H9 (cell line): Measurements from ENCODE around the gene CSTPP1. TPM values are rescaled to one million over a fixed set of nuclear protein-coding genes. Genes with fewer than 3 reads are reported as not detected.

Experiments
- DNase-seq: peaks from one replicate; pipeline ENCODE4 v3.0.0-alpha.2; 2017
- H2AFZ ChIP-seq: one replicate; pipeline ENCODE4 v1.6.1; 2013; ENCODE audit warnings: mild to moderate bottlenecking, low read length, control low read depth, moderate library complexity
- H2AK5ac ChIP-seq: 2 replicates; pipeline ENCODE4 v1.6.1; 2013; ENCODE audit warnings: low read length, control low read depth, mixed read lengths; ENCODE audit not compliant: insufficient read length
- H2BK120ac ChIP-seq: one replicate; pipeline ENCODE4 v1.6.1; 2013; ENCODE audit warnings: low read depth, mild to moderate bottlenecking, low read length, control low read depth, inconsistent platforms; ENCODE audit not compliant: poor library complexity, severe bottlenecking
- H2BK12ac ChIP-seq: 2 replicates; pipeline ENCODE4 v1.6.1; 2013; ENCODE audit warnings: low read length, control low read depth, mixed read lengths, low read depth; ENCODE audit not compliant: insufficient read length
- H2BK15ac ChIP-seq: 2 replicates; pipeline ENCODE4 v1.6.1; 2013; ENCODE audit warnings: low read depth, low read length, control low read depth
- H2BK20ac ChIP-seq: one replicate; pipeline ENCODE4 v1.6.1; 2013; ENCODE audit warnings: low read depth, mild to moderate bottlenecking, low read length, control low read depth, inconsistent platforms; ENCODE audit not compliant: poor library complexity, severe bottlenecking
- H2BK5ac ChIP-seq: 2 replicates; pipeline ENCODE4 v1.6.1; 2013; ENCODE audit warnings: low read length, control low read depth, mixed read lengths; ENCODE audit not compliant: insufficient read length
- H3K14ac ChIP-seq: 2 replicates; pipeline ENCODE4 v1.6.1; 2013; ENCODE audit warnings: low read length, control low read depth; ENCODE audit not compliant: insufficient read depth
- H3K18ac ChIP-seq: 2 replicates; pipeline ENCODE4 v1.6.1; 2013; ENCODE audit warnings: low read depth, mild to moderate bottlenecking, mixed read lengths, low read length, control low read depth; ENCODE audit not compliant: insufficient read length
- H3K23ac ChIP-seq: 2 replicates; pipeline ENCODE4 v1.6.1; 2013; ENCODE audit warnings: low read length, control low read depth, mixed read lengths, low read depth; ENCODE audit not compliant: insufficient read length
- H3K23me2 ChIP-seq: 2 replicates; pipeline ENCODE4 v1.6.1; 2013; ENCODE audit warnings: low read depth, mild to moderate bottlenecking, mixed read lengths, low read length, control low read depth; ENCODE audit not compliant: insufficient read length, poor library complexity, severe bottlenecking
- H3K27ac ChIP-seq: 2 replicates; pipeline ENCODE4 v1.5.1; 2013; ENCODE audit warnings: low read length, control low read depth, mixed read lengths, low read depth; ENCODE audit not compliant: insufficient read length
- H3K27me3 ChIP-seq: 2 replicates; pipeline ENCODE4 v1.6.1; 2013; ENCODE audit warnings: low read length, control low read depth, inconsistent platforms; ENCODE audit not compliant: insufficient read depth
- H3K4ac ChIP-seq: 2 replicates; pipeline ENCODE4 v1.6.1; 2013; ENCODE audit warnings: low read depth, mild to moderate bottlenecking, control low read depth, inconsistent platforms, low read length, moderate library complexity
- H3K4me1 ChIP-seq: 2 replicates; pipeline ENCODE4 v1.6.1; 2013; ENCODE audit warnings: low read length, control low read depth, inconsistent platforms; ENCODE audit not compliant: insufficient read depth
- H3K4me2 ChIP-seq: 2 replicates; pipeline ENCODE4 v1.6.1; 2013; ENCODE audit warnings: low read length, control low read depth, mixed read lengths; ENCODE audit not compliant: insufficient read length, insufficient read depth
- H3K56ac ChIP-seq: 2 replicates; pipeline ENCODE4 v1.6.1; 2013; ENCODE audit warnings: low read depth, mild to moderate bottlenecking, mixed read lengths, low read length, control low read depth; ENCODE audit not compliant: insufficient read length
- H3K79me1 ChIP-seq: 2 replicates; pipeline ENCODE4 v1.6.1; 2013; ENCODE audit warnings: low read depth, mild to moderate bottlenecking, moderate library complexity, low read length, control low read depth, inconsistent platforms; ENCODE audit not compliant: insufficient read depth, poor library complexity, severe bottlenecking
- H3K79me2 ChIP-seq: 2 replicates; pipeline ENCODE4 v1.6.1; 2013; ENCODE audit warnings: low read length, control low read depth, inconsistent platforms; ENCODE audit not compliant: insufficient read depth
- H3K9ac ChIP-seq: 2 replicates; pipeline ENCODE4 v1.6.1; 2013; ENCODE audit warnings: low read length, control low read depth, mixed read lengths; ENCODE audit not compliant: insufficient read length; ENCODE audit errors: extremely low read depth
- H3K9me3 ChIP-seq: one replicate; pipeline ENCODE4 v1.6.1; 2013; ENCODE audit warnings: low read depth, low read length, inconsistent platforms; ENCODE audit not compliant: control insufficient read depth
- H3T11ph ChIP-seq: one replicate; pipeline ENCODE4 v1.6.1; 2013; ENCODE audit warnings: mild to moderate bottlenecking, low read length, control low read depth, inconsistent platforms
- H4K20me1 ChIP-seq: one replicate; pipeline ENCODE4 v1.6.1; 2013; ENCODE audit not compliant: control insufficient read depth, insufficient read length, insufficient read depth
- H4K5ac ChIP-seq: 2 replicates; pipeline ENCODE4 v1.6.1; 2013; ENCODE audit warnings: low read depth, mild to moderate bottlenecking, mixed read lengths, low read length, control low read depth; ENCODE audit not compliant: insufficient read length
- H4K8ac ChIP-seq: replicated peaks from 2 replicates; pipeline ENCODE4 v1.6.1; 2013; ENCODE audit warnings: low read length, control low read depth, mixed read lengths, low read depth; ENCODE audit not compliant: insufficient read length
- H4K91ac ChIP-seq: 2 replicates; pipeline ENCODE4 v1.6.1; 2013; ENCODE audit warnings: low read depth, mild to moderate bottlenecking, moderate library complexity, mixed read lengths, low read length, control low read depth; ENCODE audit not compliant: insufficient read length
- H3K27ac Mint-ChIP-seq, 3 experiments: 2 replicates in 2 of 3; 3 replicates in 1 of 3; pipeline ENCODE4 v1.8.0; 2020 to 2021; ENCODE audit warnings: mixed read lengths in 3 of 3, mild to moderate bottlenecking in 1 of 3, moderate library complexity in 1 of 3
- H3K27me3 Mint-ChIP-seq: 2 replicates; pipeline ENCODE4 v1.8.0; 2021; ENCODE audit warnings: low read depth, mild to moderate bottlenecking, moderate library complexity, mixed read lengths
- H3K36me3 Mint-ChIP-seq, 3 experiments: 2 replicates in 2 of 3; 3 replicates in 1 of 3; pipeline ENCODE4 v1.8.0; 2020 to 2021; ENCODE audit warnings: low read depth in 3 of 3, mixed read lengths in 3 of 3; ENCODE audit not compliant: insufficient read depth in 1 of 3
- H3K4me1 Mint-ChIP-seq, 2 experiments: 2 replicates each; pipeline ENCODE4 v1.8.0; 2020; ENCODE audit warnings: mixed read lengths in 2 of 2
- H3K4me3 Mint-ChIP-seq, 2 experiments: 2 replicates in 1 of 2; 3 replicates in 1 of 2; pipeline ENCODE4 v1.8.0; 2020 to 2021; ENCODE audit warnings: mild to moderate bottlenecking in 2 of 2, mixed read lengths in 2 of 2, moderate library complexity in 1 of 2
- H3K9me3 Mint-ChIP-seq, 2 experiments: 2 replicates in 1 of 2; 3 replicates in 1 of 2; pipeline ENCODE4 v1.8.0; 2020; ENCODE audit warnings: mild to moderate bottlenecking in 2 of 2, mixed read lengths in 2 of 2, moderate library complexity in 1 of 2
- CTCF ChIP-seq: fragments of 200-600 bp; sonication (generic); conservative IDR thresholded peaks from 3 replicates; pipeline ENCODE4 v1.8.0; 2021; ENCODE audit warnings: antibody characterized with exemption, mild to moderate bottlenecking
- WGBS: extraction: QIAGEN DNeasy Blood & Tissue Kit; methylation state at CpG from one replicate; pipeline ENCODE4 v1.1.7; 2013; ENCODE audit warnings: missing lambda C conversion rate, low lambda C conversion rate, mixed read lengths; ENCODE audit not compliant: insufficient read length; ENCODE audit errors: extremely low coverage; 5-methylcytosine and 5-hydroxymethylcytosine counted together
- total RNA-seq: library from RNA; stranded (reverse); gene quantifications from 2 replicates; pipeline ENCODE4 v1.2.1, GENCODE V29; 2021

Gene CSTPP1
- total RNA-seq, 1 experiment from 2014 or later: 21.2 TPM

GRCh38 chr11:47180006-47180787 is 243.6 kb downstream of the CSTPP1 start:
- no peak overlapping the region; the same call in 1 of the 2 replicates for H3K14ac ChIP-seq
- H3K18ac ChIP-seq: no peak overlapping the region
- H3K27me3 ChIP-seq: no peaks in the 10 kb centered on the region
- Mint-ChIP-seq H3K27me3 (no peaks in the 10 kb centered on the region), H3K4me3 (no peak overlapping the region), H3K27ac (peak overlapping the region in 1 of 3 experiments; percentile 38; a peak in 1 of 7 replicates), H3K36me3 (peaks cover 2 to 25% (median 24%) of the 10 kb centered on the region in 3 experiments; a peak in 5 of 7 replicates), H3K4me1 (peaks cover 28 to 29% of the 10 kb centered on the region in 2 experiments), H3K9me3 (no peaks in the 10 kb centered on the region)
- no peak overlapping the region for H2BK12ac ChIP-seq
- WGBS: no CpG with 5 or more reads among the region's 35 CpGs
- TF ChIP-seq CTCF: no peak
- H3K4me2 ChIP-seq: no peak overlapping the region
- H3K79me2 ChIP-seq: peaks cover 13% of the 10 kb centered on the region; the same call in 1 of the 2 replicates
- 0 out of 2 replicates have a peak overlapping the region, but pooled peaks have one; percentile 9 for H2BK15ac ChIP-seq
- H3K9ac ChIP-seq: no peak overlapping the region
- H4K5ac ChIP-seq: no peak overlapping the region
- DNase-seq: no peak
- H3K79me1 ChIP-seq: peaks cover 7% of the 10 kb centered on the region
- H4K8ac ChIP-seq: no peak overlapping the region
- H2AK5ac ChIP-seq: no peak overlapping the region
- H3K4me1 ChIP-seq: peaks cover 5% of the 10 kb centered on the region; the same call in 1 of the 2 replicates
- no peak overlapping the region for H3K56ac ChIP-seq
- no peaks in the 10 kb centered on the region for H4K20me1 ChIP-seq
- no peak overlapping the region for H2BK120ac ChIP-seq
- peaks cover 8% of the 10 kb centered on the region for H3K23me2 ChIP-seq
- H2AFZ ChIP-seq: no peak overlapping the region
- no peaks in the 10 kb centered on the region for H3K9me3 ChIP-seq
- H3K4ac ChIP-seq: no peak overlapping the region
- H3T11ph ChIP-seq: no peak overlapping the region
- no peak overlapping the region for H2BK5ac ChIP-seq
- no peak overlapping the region for H2BK20ac ChIP-seq
- no peak overlapping the region for H4K91ac ChIP-seq
- no peak overlapping the region for H3K27ac ChIP-seq
- no peak overlapping the region for H3K23ac ChIP-seq
